H1 (cell line): Measurements from ENCODE around the gene NDUFS8. TPM values are rescaled to one million over a fixed set of nuclear protein-coding genes. Genes with fewer than 3 reads are reported as not detected.
A peak's percentile ranks its signal among the peaks of the same experiment; 100 is the strongest.

Experiments used
- CTCF ChIA-PET: fragments of 300-600 bp; sonication (Branson Sonifier 250); formaldehyde crosslinking; loops from one replicate; lab custom pipeline; 2021; ENCODE audit not compliant: partially characterized antibody; lab: Charles Lee
- POLR2A ChIA-PET: fragments of 300-600 bp; sonication (Branson Sonifier 250); formaldehyde crosslinking; loops from one replicate; lab custom pipeline; 2021; ENCODE audit warnings: inconsistent platforms; ENCODE audit not compliant: partially characterized antibody; lab: Charles Lee
- DNase-seq, 2 experiments: peaks; one replicate each; pipeline versions ENCODE4 v3.0.0 to v3.0.0-alpha.2; 2010 to 2022; ENCODE audit warnings: low spot score in 2 of 2, low read depth in 1 of 2, mixed read lengths in 1 of 2
- FAIRE-seq: peaks from 2 replicates; lab custom pipeline; 2011; peaks lifted over from hg19 to GRCh38; lab: Jason Lieb, UNC
- H2AFZ ChIP-seq: 2 replicates; pipeline ENCODE4 v1.8.1; 2012; ENCODE audit warnings: low read length, inconsistent platforms
- H2AK5ac ChIP-seq: 2 replicates; pipeline ENCODE4 v1.6.1; 2013; ENCODE audit warnings: low read depth, low read length
- H2BK120ac ChIP-seq: replicated peaks from 2 replicates; pipeline ENCODE3; 2013; ENCODE audit warnings: low read depth, low read length, inconsistent platforms
- H2BK12ac ChIP-seq: 2 replicates; pipeline ENCODE4 v1.6.1; 2013; ENCODE audit warnings: low read depth, low read length
- H2BK15ac ChIP-seq: 2 replicates; pipeline ENCODE4 v1.6.1; 2013; ENCODE audit warnings: low read length
- H2BK20ac ChIP-seq: 2 replicates; pipeline ENCODE4 v1.6.1; 2013; ENCODE audit warnings: low read length
- H2BK5ac ChIP-seq: 2 replicates; pipeline ENCODE4 v1.6.1; 2013; ENCODE audit warnings: low read depth, low read length
- H3K14ac ChIP-seq: 2 replicates; pipeline ENCODE4 v1.6.1; 2013; ENCODE audit warnings: inconsistent platforms; ENCODE audit not compliant: insufficient read length
- H3K18ac ChIP-seq: 2 replicates; pipeline ENCODE4 v1.6.1; 2013; ENCODE audit warnings: low read length; ENCODE audit errors: extremely low read depth
- H3K23ac ChIP-seq: 2 replicates; pipeline ENCODE4 v1.6.1; 2013; ENCODE audit warnings: inconsistent platforms; ENCODE audit not compliant: insufficient read length
- H3K23me2 ChIP-seq: 2 replicates; pipeline ENCODE4 v1.6.1; 2013; ENCODE audit warnings: low read depth, low read length
- H3K27ac ChIP-seq: 2 replicates; pipeline ENCODE4 v1.6.1; 2011; ENCODE audit warnings: low read depth, low read length, inconsistent platforms
- H3K27me3 ChIP-seq, 4 experiments: replicated peaks in 1 of 4; 1 replicate in 1 of 4; 2 replicates in 3 of 4; pipeline versions ENCODE4 v1.6.1 to v1.8.1; 2011 to 2013; ENCODE audit warnings: low read length in 3 of 4, mild to moderate bottlenecking in 3 of 4, inconsistent platforms in 2 of 4, mixed read lengths in 2 of 4, moderate library complexity in 1 of 4; ENCODE audit not compliant: control insufficient read depth in 3 of 4, insufficient read depth in 3 of 4; ENCODE audit errors: extremely low read depth in 1 of 4
- H3K36me3 ChIP-seq, 4 experiments: 2 replicates each; pipeline versions ENCODE4 v1.6.1 to v1.8.1; 2011 to 2013; ENCODE audit warnings: mild to moderate bottlenecking in 4 of 4, low read length in 3 of 4, moderate library complexity in 2 of 4, control low read depth in 1 of 4, inconsistent platforms in 1 of 4; ENCODE audit not compliant: insufficient read depth in 4 of 4, control insufficient read depth in 2 of 4
- H3K4ac ChIP-seq: replicated peaks from 2 replicates; pipeline ENCODE3; 2013; ENCODE audit warnings: low read length, low read depth, mixed read lengths, inconsistent platforms; ENCODE audit not compliant: insufficient read length
- H3K4me1 ChIP-seq, 4 experiments: replicated peaks in 1 of 4; 1 replicate in 1 of 4; 2 replicates in 3 of 4; pipeline versions ENCODE4 v1.6.1 to v1.8.1; 2011 to 2013; ENCODE audit warnings: low read length in 3 of 4, inconsistent platforms in 2 of 4, mixed read lengths in 1 of 4; ENCODE audit not compliant: insufficient read depth in 4 of 4, control insufficient read depth in 3 of 4
- H3K4me2 ChIP-seq, 2 experiments: 2 replicates each; pipeline versions ENCODE4 v1.6.1 to v1.8.1; 2011 to 2013; ENCODE audit warnings: low read depth in 2 of 2, low read length in 2 of 2, control low read depth in 1 of 2, inconsistent platforms in 1 of 2, mild to moderate bottlenecking in 1 of 2; ENCODE audit not compliant: insufficient read depth in 1 of 2
- H3K4me3 ChIP-seq, 4 experiments: fragments of 200-600, 300-600 bp in 1 of 4; sonication (generic), shearing (Covaris generic), sonication (Bioruptor Twin) in 1 of 4; 2 replicates each; pipeline versions ENCODE4 v1.5.1 to v1.8.1; 2011 to 2016; ENCODE audit warnings: low read length in 4 of 4, low read depth in 3 of 4, control low read depth in 2 of 4, inconsistent platforms in 2 of 4, mild to moderate bottlenecking in 2 of 4, mixed read lengths in 1 of 4, moderate library complexity in 1 of 4; ENCODE audit not compliant: insufficient read depth in 2 of 4; ENCODE audit errors: extremely low read depth in 1 of 4
- H3K56ac ChIP-seq: replicated peaks from 2 replicates; pipeline ENCODE3; 2013; ENCODE audit warnings: low read depth, mild to moderate bottlenecking, mixed read lengths, low read length, inconsistent platforms; ENCODE audit not compliant: insufficient read length
- H3K79me1 ChIP-seq: 2 replicates; pipeline ENCODE4 v1.6.1; 2013; ENCODE audit warnings: low read depth, low read length, control low read depth
- H3K79me2 ChIP-seq, 2 experiments: 2 replicates each; pipeline versions ENCODE4 v1.6.1 to v1.8.1; 2012 to 2013; ENCODE audit warnings: low read length in 2 of 2, mild to moderate bottlenecking in 2 of 2, inconsistent platforms in 1 of 2; ENCODE audit not compliant: insufficient read depth in 2 of 2, control insufficient read depth in 1 of 2
- H3K9ac ChIP-seq, 4 experiments: replicated peaks in 1 of 4; 1 replicate in 1 of 4; 2 replicates in 3 of 4; pipeline versions ENCODE4 v1.6.1 to v1.8.1; 2011 to 2013; ENCODE audit warnings: low read depth in 3 of 4, low read length in 3 of 4, control low read depth in 2 of 4, mild to moderate bottlenecking in 2 of 4, moderate library complexity in 2 of 4, inconsistent platforms in 1 of 4; ENCODE audit errors: extremely low read depth in 1 of 4
- H3K9me3 ChIP-seq, 2 experiments: 2 replicates each; pipeline versions ENCODE4 v1.6.1 to v1.8.1; 2012 to 2013; ENCODE audit warnings: mild to moderate bottlenecking in 2 of 2, moderate library complexity in 2 of 2, control low read depth in 1 of 2, inconsistent platforms in 1 of 2, low read depth in 1 of 2, low read length in 1 of 2, mixed read lengths in 1 of 2; ENCODE audit not compliant: insufficient read depth in 2 of 2
- H4K20me1 ChIP-seq, 2 experiments: replicated peaks in 1 of 2; 2 replicates each; pipeline versions ENCODE3 to v1.8.1; 2011 to 2013; ENCODE audit warnings: inconsistent platforms in 2 of 2, low read length in 2 of 2, mild to moderate bottlenecking in 1 of 2; ENCODE audit not compliant: insufficient read depth in 2 of 2, control insufficient read depth in 1 of 2
- H4K5ac ChIP-seq: 2 replicates; pipeline ENCODE4 v1.6.1; 2013; ENCODE audit warnings: low read length, low read depth, mixed read lengths, inconsistent platforms; ENCODE audit not compliant: insufficient read length
- H4K8ac ChIP-seq: 2 replicates; pipeline ENCODE4 v1.8.0; 2013; ENCODE audit warnings: mild to moderate bottlenecking, moderate library complexity, low read length, inconsistent platforms; ENCODE audit not compliant: insufficient read depth; ENCODE audit errors: extremely low read depth
- H4K91ac ChIP-seq: replicated peaks from 2 replicates; pipeline ENCODE3; 2013; ENCODE audit warnings: low read length, mixed read lengths, inconsistent platforms; ENCODE audit not compliant: insufficient read length
- CBX5 ChIP-seq: fragments of 300-800, 300-1000 bp; sonication (generic); IDR thresholded peaks from 2 replicates; pipeline ENCODE4 v1.7.1; 2016; ENCODE audit warnings: antibody characterized with exemption, low read length, low read depth
- CEBPB ChIP-seq: IDR thresholded peaks from 2 replicates; pipeline ENCODE4 v1.6.1; 2012; ENCODE audit warnings: low read depth, low read length
- CHD2 ChIP-seq: IDR thresholded peaks from 2 replicates; pipeline ENCODE4 v1.6.1; 2012; ENCODE audit warnings: low read length, improper control_type of control experiment
- HDAC2 ChIP-seq, 2 experiments: fragments of 300-600 bp in 1 of 2; sonication (generic) in 1 of 2; IDR thresholded peaks; 2 replicates each; pipeline ENCODE4 v1.6.1; 2011 to 2012; ENCODE audit warnings: low read depth in 2 of 2, low read length in 2 of 2, mild to moderate bottlenecking in 2 of 2, moderate library complexity in 2 of 2, borderline replicate concordance in 1 of 2, inconsistent platforms in 1 of 2
- HDAC6 ChIP-seq: IDR thresholded peaks from one replicate; pipeline ENCODE4 v1.7.1; 2012; ENCODE audit warnings: low read depth, mild to moderate bottlenecking, inconsistent platforms, low read length, moderate library complexity
- SIRT6 ChIP-seq: IDR thresholded peaks from one replicate; pipeline ENCODE4 v1.7.1; 2012; ENCODE audit warnings: low read length, inconsistent platforms
- SP4 ChIP-seq: IDR thresholded peaks from 2 replicates; pipeline ENCODE4 v1.6.1; 2012; ENCODE audit warnings: low read length, inconsistent platforms
- TAF7 ChIP-seq: optimal IDR thresholded peaks from 2 replicates; pipeline ENCODE3; 2011; ENCODE audit warnings: low read depth, mild to moderate bottlenecking, inconsistent platforms, low read length, moderate library complexity, borderline replicate concordance
- WGBS, 2 experiments: shearing (Covaris generic) in 1 of 2; methylation state at CpG; one replicate each; pipeline versions ENCODE4 v1.1.6 to v1.1.7; 2013 to 2015; ENCODE audit warnings: low lambda C conversion rate in 2 of 2, mixed read lengths in 2 of 2, inconsistent platforms in 1 of 2, low coverage in 1 of 2, missing lambda C conversion rate in 1 of 2; ENCODE audit not compliant: insufficient replicate concordance in 2 of 2, insufficient coverage in 1 of 2, insufficient read length in 1 of 2; ENCODE audit errors: extremely low coverage in 1 of 2, missing lambda C conversion rate in 1 of 2; 5-methylcytosine and 5-hydroxymethylcytosine counted together
- polyA plus RNA-seq, 7 experiments: library from polyadenylated mRNA; depleted of rRNA in 3 of 7; stranded (reverse) in 5 of 7; unstranded in 2 of 7; fragments of >200 nt in 5 of 7; fragments of 200-250 nt in 2 of 7; gene quantifications; 1 replicate in 5 of 7; 2 replicates in 1 of 7; 4 replicates in 1 of 7; pipeline versions ENCODE4 v1.2.1 to v1.2.3, GENCODE V29; 2011 to 2013; ENCODE audit warnings: missing spikeins in 2 of 7, mixed read lengths in 2 of 7
- total RNA-seq: library from RNA; stranded (reverse); fragmentation: NEBNext Ultra II Directional; extraction: Animal tissue kit (Norgen Biotek cat#: 25700); gene quantifications from 2 replicates; pipeline ENCODE4 v1.2.1, GENCODE V29; 2021
- TF ChIP-seq, protein P1 (sequence below), 3 experiments: IDR thresholded peaks; 1 replicate in 2 of 3; 2 replicates in 1 of 3; pipeline versions ENCODE4 v1.5.1 to v1.6.1; 2011; ENCODE audit warnings: low read length in 3 of 3, mild to moderate bottlenecking in 3 of 3, inconsistent platforms in 2 of 3, low read depth in 1 of 3, moderate library complexity in 1 of 3; ENCODE audit not compliant: insufficient read depth in 1 of 3; ENCODE audit errors: control extremely low read depth in 1 of 3

Gene NDUFS8
- total and polyA plus RNA-seq, 2 of the 8 experiments (the other 6 are each of a cell fraction or from before 2014, with no cell fraction given) = 182 to 291 TPM

DNA sequence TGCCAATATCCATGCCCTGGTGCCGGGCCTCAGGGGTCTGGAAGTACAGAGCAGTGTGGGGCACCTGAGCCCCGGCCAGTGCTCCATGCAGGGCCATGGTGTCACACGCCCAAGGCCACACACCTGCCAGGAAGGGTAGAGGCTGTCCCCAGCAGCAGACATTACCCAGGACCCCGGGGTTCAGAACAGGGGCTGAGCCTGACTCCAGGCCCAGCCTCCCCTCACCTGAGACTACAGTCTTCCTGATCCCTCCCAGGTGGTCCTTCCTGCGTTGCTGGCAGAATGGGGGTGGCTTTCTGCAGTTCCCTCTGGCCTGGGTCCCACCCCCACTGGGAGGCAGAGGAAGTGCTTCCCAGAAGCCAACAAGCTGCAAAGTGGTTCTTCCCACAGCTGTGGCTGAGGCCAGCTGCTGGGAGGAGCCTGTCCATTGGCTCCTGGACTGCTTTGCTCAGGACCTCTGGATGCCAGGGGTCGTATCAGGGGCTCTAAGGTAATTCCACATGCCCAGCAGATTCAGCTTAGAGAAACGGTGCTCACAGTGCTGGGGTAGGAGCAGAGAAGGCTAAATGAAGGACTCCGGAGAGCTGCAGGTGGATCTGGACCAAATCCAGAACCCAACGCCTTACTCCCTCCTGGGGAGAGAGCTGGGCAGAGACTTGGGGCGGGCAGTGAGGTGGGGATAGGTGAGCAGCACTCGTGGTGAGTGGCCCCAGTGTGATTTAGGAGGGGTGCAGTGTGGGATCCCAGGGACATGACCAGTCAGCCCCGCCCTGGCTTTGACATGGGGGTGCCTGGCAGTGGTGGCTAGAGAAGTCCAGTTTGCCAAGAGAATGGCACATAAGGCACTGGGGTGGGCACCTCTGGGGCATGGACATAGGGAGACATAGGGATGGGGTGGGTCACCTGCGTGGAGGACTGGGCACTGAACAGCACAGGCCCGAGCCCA lies 21.0 kb downstream of the NDUFS8 start:
- POLR2A ChIA-PET = interaction anchor here (0.7 to 10.8 kb wide), 17 partner anchors 8 to 160 kb away, joined by 3 to 183 read pairs (median 4); partner anchors contain the start of genes ALDH3B1, CHKA, NDUFS8 and TCIRG1
- no peak for FAIRE-seq
- CTCF ChIA-PET = interaction anchor here (0.7 to 2.9 kb wide), 7 partner anchors 10 to 157 kb away, joined by 3 to 18 read pairs (median 5); no protein-coding TSS in a partner anchor
- TF ChIP-seq CBX5 (no peak), CEBPB (no peak), HDAC2 (IDR thresholded peaks at IDR 0.05; ENCODE audit: borderline replicate concordance in 1 of 2, low read depth in 2 of 2, low read length in 2 of 2) (no peak), SIRT6 (no peak), SP4 (no peak), CHD2 (no peak), TAF7 (no peak), HDAC6 (no peak)
- TF ChIP-seq, protein P1, sequence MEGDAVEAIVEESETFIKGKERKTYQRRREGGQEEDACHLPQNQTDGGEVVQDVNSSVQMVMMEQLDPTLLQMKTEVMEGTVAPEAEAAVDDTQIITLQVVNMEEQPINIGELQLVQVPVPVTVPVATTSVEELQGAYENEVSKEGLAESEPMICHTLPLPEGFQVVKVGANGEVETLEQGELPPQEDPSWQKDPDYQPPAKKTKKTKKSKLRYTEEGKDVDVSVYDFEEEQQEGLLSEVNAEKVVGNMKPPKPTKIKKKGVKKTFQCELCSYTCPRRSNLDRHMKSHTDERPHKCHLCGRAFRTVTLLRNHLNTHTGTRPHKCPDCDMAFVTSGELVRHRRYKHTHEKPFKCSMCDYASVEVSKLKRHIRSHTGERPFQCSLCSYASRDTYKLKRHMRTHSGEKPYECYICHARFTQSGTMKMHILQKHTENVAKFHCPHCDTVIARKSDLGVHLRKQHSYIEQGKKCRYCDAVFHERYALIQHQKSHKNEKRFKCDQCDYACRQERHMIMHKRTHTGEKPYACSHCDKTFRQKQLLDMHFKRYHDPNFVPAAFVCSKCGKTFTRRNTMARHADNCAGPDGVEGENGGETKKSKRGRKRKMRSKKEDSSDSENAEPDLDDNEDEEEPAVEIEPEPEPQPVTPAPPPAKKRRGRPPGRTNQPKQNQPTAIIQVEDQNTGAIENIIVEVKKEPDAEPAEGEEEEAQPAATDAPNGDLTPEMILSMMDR (IDR thresholded peaks at IDR 0.05; ENCODE audit: control extremely low read depth in 1 of 3, insufficient read depth in 1 of 3, low read depth in 1 of 3, low read length in 3 of 3) = no peak

More for the DNA sequence above, 21.0 kb downstream of the NDUFS8 start:
- Histone ChIP-seq H2AFZ (no peak overlapping the region), H3K9me3 (no peaks in the 10 kb centered on the region), H4K8ac (no peak overlapping the region), H2BK15ac (no peak overlapping the region), H3K4me2 (no peak overlapping the region), H3K23me2 (no peaks in the 10 kb centered on the region), H4K5ac (no peak overlapping the region), H3K4ac (no peak overlapping the region), H3K27me3 (no peaks in the 10 kb centered on the region), H2BK12ac (no peak overlapping the region), H3K79me2 (no peaks in the 10 kb centered on the region), H4K91ac (no peak overlapping the region), H3K27ac (no peak overlapping the region), H2BK20ac (no peak overlapping the region), H3K18ac (no peak overlapping the region), H2BK120ac (no peak overlapping the region), H3K56ac (no peak overlapping the region), H3K4me1 (peaks cover 0 to 10% (median 6%) of the 10 kb centered on the region in 4 experiments; a peak in 5 of 7 replicates), H3K14ac (no peak overlapping the region), H3K36me3 (peaks cover 0 to 6% (median 2%) of the 10 kb centered on the region in 4 experiments; a peak in 3 of 8 replicates), H3K79me1 (peaks cover 3% of the 10 kb centered on the region; the same call in 1 of the 2 replicates), H2BK5ac (no peak overlapping the region; the same call in 1 of the 2 replicates), H3K4me3 (no peak overlapping the region), H2AK5ac (no peak overlapping the region), H3K23ac (no peak overlapping the region), H3K9ac (no peak overlapping the region), H4K20me1 (peaks cover 2 to 10% of the 10 kb centered on the region in 2 experiments)
- WGBS, 2 experiments = 84% methylated on average over 14 of the region's 14 CpGs; no CpG with 5 or more reads in 1 of the 2 experiments
- peak in 1 of 2 experiments; percentile 69 for DNase-seq
